SK-N-SH treated with all-trans-retinoic acid at 6 μM for 48 hours (cell line): Measurements from ENCODE around the gene SRRT.
"Not testable (repeated sequence)": the region's sequence is repeated elsewhere in the genome, so short reads cannot be mapped to it uniquely, and the experiment has no call there.

Experiments
- ATAC-seq: fragments of 200-7000 bp; cut with Tn5 transposase; 3 replicates; pipeline ENCODE4 v1.9.1; 2020; ENCODE audit warnings: mild to moderate bottlenecking, moderate library complexity
- ARNTL ChIP-seq: fragments of 450-650 bp; formaldehyde crosslinking; IDR thresholded peaks from 2 replicates; pipeline ENCODE4 v1.5.0; 2020; ENCODE audit warnings: low read depth, mild to moderate bottlenecking, moderate library complexity, borderline replicate concordance
- BACH2 ChIP-seq: fragments of 250-450 bp; sonication (Bioruptor Pico); IDR thresholded peaks from 2 replicates; pipeline ENCODE4 v1.9.0; 2021; ENCODE audit warnings: mild to moderate bottlenecking, borderline replicate concordance
- GLIS3 ChIP-seq: fragments of 250-450 bp; sonication (Bioruptor Pico); IDR thresholded peaks from 2 replicates; pipeline ENCODE4 v1.5.0; 2020; ENCODE audit warnings: mild to moderate bottlenecking, moderate library complexity
- ISL1 ChIP-seq: fragments of 250-450 bp; sonication (Bioruptor Pico); IDR thresholded peaks from 2 replicates; pipeline ENCODE4 v2.1.2; 2022; ENCODE audit warnings: mild to moderate bottlenecking, moderate library complexity
- OSR1 ChIP-seq: fragments of 250-450 bp; sonication (Bioruptor Pico); IDR thresholded peaks from 2 replicates; pipeline ENCODE4 v1.8.0; 2022; ENCODE audit warnings: moderate library complexity, mild to moderate bottlenecking, inconsistent platforms
- PPARA ChIP-seq: fragments of 250-450 bp; sonication (Bioruptor Pico); IDR thresholded peaks from 2 replicates; pipeline ENCODE4 v1.5.0; 2020; ENCODE audit warnings: mild to moderate bottlenecking, borderline replicate concordance
- SNAI2 ChIP-seq: fragments of 250-450 bp; sonication (Bioruptor Pico); IDR thresholded peaks from 2 replicates; pipeline ENCODE4 v1.5.0; 2020; ENCODE audit warnings: mild to moderate bottlenecking, moderate library complexity
- TCF4 ChIP-seq: fragments of 250-450 bp; sonication (Bioruptor Pico); IDR thresholded peaks from 2 replicates; pipeline ENCODE4 v1.8.0; 2021; ENCODE audit warnings: mild to moderate bottlenecking, moderate library complexity, borderline replicate concordance
- ZC3H10 ChIP-seq: fragments of 250-450 bp; sonication (Bioruptor Pico); IDR thresholded peaks from 2 replicates; pipeline ENCODE4 v1.5.1; 2021; ENCODE audit warnings: mild to moderate bottlenecking, moderate library complexity
- ZNF70 ChIP-seq: fragments of 450-650 bp; formaldehyde crosslinking; IDR thresholded peaks from 2 replicates; pipeline ENCODE4 v1.5.0; 2020; ENCODE audit warnings: mild to moderate bottlenecking, moderate library complexity
- ZNF8 ChIP-seq: fragments of 450-650 bp; formaldehyde crosslinking; IDR thresholded peaks from 2 replicates; pipeline ENCODE4 v1.5.0; 2020; ENCODE audit warnings: mild to moderate bottlenecking, moderate library complexity
- TF ChIP-seq, protein P1 (sequence below): fragments of 250-450 bp; sonication (Bioruptor Pico); IDR thresholded peaks from 2 replicates; pipeline ENCODE4 v1.8.0; 2020; ENCODE audit warnings: mild to moderate bottlenecking, moderate library complexity, borderline replicate concordance
- TF ChIP-seq, protein P2 (sequence below): fragments of 250-450 bp; sonication (Bioruptor Pico); IDR thresholded peaks from 2 replicates; pipeline ENCODE4 v1.5.1; 2021; ENCODE audit warnings: mild to moderate bottlenecking, moderate library complexity
- TF ChIP-seq, protein P3 (sequence below): fragments of 250-450 bp; sonication (Bioruptor Pico); IDR thresholded peaks from 2 replicates; pipeline ENCODE4 v1.5.1; 2020; ENCODE audit warnings: low read depth, mild to moderate bottlenecking, moderate library complexity
- TF ChIP-seq, protein P4 (sequence below): fragments of 250-450 bp; sonication (Bioruptor Pico); IDR thresholded peaks from 2 replicates; pipeline ENCODE4 v1.8.0; 2021; ENCODE audit warnings: low read depth, mild to moderate bottlenecking, moderate library complexity, borderline replicate concordance
- TF ChIP-seq, protein P5 (sequence below): fragments of 250-450 bp; sonication (Bioruptor Pico); IDR thresholded peaks from 2 replicates; pipeline ENCODE4 v1.5.0; 2020; ENCODE audit warnings: mild to moderate bottlenecking, moderate library complexity

SRRT gene

DNA sequence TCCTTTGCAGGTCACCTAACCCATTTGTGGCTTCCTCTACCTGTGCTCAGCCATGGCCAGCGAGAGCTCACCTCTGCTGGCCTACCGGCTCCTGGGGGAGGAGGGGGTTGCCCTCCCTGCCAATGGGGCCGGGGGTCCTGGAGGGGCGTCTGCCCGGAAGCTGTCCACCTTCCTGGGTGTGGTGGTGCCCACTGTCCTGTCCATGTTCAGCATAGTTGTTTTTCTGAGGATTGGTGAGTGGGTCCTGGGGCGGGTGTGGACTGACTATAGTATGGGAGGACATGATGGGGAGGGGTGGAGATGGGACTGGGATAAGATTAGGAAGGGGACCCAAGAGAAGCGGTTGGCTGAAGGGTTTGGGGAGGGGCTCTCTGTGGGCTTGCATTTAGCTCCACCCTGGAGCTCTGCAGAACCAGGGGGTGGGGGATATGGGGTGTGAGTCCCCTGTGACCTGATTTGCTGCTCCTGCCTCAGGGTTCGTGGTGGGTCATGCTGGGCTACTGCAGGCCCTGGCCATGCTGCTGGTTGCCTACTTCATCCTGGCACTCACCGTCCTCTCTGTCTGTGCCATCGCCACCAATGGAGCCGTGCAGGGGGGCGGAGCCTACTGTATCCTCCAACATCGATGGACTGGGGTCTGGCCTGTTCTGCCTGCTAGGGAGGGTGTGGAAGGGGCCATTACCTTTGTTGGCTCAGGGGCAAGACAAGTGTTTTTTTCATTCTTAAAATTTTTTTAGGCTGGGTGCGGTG lies 20.6 kb upstream of the SRRT start (continued):
- TF ChIP-seq, protein P1, sequence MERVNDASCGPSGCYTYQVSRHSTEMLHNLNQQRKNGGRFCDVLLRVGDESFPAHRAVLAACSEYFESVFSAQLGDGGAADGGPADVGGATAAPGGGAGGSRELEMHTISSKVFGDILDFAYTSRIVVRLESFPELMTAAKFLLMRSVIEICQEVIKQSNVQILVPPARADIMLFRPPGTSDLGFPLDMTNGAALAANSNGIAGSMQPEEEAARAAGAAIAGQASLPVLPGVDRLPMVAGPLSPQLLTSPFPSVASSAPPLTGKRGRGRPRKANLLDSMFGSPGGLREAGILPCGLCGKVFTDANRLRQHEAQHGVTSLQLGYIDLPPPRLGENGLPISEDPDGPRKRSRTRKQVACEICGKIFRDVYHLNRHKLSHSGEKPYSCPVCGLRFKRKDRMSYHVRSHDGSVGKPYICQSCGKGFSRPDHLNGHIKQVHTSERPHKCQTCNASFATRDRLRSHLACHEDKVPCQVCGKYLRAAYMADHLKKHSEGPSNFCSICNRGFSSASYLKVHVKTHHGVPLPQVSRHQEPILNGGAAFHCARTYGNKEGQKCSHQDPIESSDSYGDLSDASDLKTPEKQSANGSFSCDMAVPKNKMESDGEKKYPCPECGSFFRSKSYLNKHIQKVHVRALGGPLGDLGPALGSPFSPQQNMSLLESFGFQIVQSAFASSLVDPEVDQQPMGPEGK: no peak

DNA sequence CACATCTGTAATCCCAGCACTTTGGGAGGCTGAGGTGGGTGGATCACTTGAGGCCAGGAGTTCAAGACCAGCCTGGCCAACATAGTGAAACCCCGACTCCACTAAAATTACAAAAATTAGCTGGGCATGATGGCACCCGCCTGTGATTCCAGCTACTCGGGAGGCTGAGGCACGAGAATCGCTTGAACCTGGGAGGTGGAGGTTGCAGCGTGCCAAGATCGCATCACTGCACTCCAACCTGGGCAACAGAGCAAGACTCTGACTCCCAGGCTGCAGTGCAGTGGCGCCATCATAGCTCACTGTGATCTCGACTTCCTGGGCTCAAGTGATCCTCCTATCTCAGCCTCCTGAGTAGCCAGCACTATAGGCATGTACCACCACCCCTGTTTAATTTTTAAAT lies 20.0 kb upstream of the SRRT start:
- ATAC-seq: not testable (repeated sequence)

DNA sequence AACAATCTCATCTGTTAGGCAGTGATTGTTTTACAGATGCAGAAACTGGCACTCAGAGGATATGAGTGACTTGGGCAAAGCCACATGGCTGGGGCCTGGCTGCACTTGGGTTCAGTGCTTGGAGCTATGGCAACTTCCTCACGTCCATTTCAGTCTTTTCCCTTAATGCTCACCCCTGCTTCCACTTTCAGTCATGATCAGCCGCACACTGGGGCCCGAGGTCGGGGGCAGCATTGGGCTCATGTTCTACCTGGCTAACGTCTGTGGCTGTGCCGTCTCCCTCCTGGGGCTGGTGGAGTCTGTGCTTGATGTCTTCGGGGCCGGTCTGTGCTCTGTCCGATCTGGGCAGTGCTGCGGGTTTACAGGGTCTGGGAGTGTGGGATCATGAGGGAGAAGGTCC lies 19.4 kb upstream of the SRRT start:
- no peak for ATAC-seq
- TF ChIP-seq, protein P2, sequence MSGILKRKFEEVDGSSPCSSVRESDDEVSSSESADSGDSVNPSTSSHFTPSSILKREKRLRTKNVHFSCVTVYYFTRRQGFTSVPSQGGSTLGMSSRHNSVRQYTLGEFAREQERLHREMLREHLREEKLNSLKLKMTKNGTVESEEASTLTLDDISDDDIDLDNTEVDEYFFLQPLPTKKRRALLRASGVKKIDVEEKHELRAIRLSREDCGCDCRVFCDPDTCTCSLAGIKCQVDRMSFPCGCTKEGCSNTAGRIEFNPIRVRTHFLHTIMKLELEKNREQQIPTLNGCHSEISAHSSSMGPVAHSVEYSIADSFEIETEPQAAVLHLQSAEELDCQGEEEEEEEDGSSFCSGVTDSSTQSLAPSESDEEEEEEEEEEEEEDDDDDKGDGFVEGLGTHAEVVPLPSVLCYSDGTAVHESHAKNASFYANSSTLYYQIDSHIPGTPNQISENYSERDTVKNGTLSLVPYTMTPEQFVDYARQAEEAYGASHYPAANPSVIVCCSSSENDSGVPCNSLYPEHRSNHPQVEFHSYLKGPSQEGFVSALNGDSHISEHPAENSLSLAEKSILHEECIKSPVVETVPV (CRISPR knock-in tag): no peak
- TF ChIP-seq, protein P1: no peak
- TF ChIP-seq, protein P3, sequence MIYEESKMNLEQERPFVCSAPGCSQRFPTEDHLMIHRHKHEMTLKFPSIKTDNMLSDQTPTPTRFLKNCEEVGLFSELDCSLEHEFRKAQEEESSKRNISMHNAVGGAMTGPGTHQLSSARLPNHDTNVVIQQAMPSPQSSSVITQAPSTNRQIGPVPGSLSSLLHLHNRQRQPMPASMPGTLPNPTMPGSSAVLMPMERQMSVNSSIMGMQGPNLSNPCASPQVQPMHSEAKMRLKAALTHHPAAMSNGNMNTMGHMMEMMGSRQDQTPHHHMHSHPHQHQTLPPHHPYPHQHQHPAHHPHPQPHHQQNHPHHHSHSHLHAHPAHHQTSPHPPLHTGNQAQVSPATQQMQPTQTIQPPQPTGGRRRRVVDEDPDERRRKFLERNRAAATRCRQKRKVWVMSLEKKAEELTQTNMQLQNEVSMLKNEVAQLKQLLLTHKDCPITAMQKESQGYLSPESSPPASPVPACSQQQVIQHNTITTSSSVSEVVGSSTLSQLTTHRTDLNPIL: no peak
- TF ChIP-seq GLIS3 (no peak), ZC3H10 (no peak), BACH2 (no peak)
- TF ChIP-seq, protein P4, sequence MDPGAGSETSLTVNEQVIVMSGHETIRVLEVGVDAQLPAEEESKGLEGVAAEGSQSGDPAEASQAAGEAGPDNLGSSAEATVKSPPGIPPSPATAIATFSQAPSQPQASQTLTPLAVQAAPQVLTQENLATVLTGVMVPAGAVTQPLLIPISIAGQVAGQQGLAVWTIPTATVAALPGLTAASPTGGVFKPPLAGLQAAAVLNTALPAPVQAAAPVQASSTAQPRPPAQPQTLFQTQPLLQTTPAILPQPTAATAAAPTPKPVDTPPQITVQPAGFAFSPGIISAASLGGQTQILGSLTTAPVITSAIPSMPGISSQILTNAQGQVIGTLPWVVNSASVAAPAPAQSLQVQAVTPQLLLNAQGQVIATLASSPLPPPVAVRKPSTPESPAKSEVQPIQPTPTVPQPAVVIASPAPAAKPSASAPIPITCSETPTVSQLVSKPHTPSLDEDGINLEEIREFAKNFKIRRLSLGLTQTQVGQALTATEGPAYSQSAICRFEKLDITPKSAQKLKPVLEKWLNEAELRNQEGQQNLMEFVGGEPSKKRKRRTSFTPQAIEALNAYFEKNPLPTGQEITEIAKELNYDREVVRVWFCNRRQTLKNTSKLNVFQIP (CRISPR knock-in tag): no peak

DNA sequence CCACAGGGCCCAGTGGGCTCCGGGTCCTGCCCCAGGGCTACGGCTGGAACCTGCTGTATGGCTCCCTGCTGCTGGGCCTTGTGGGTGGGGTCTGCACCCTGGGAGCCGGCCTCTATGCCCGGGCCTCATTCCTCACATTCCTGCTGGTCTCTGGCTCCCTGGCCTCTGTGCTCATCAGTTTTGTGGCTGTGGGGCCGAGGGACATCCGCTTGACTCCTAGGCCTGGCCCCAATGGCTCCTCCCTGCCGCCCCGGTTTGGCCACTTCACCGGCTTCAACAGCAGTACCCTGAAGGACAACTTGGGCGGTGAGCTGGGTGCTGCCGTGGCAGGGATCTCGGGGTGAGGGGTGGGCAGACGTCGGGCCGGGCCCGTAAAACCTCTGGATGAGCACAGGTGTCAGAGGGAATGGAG lies 18.0 kb upstream of the SRRT start:
- ATAC-seq: no peak
- TF ChIP-seq, protein P2 (CRISPR knock-in tag): no peak
- TF ChIP-seq, protein P3: no peak
- TF ChIP-seq ZNF70 (CRISPR knock-in tag) (no peak), ISL1 (no peak), SNAI2 (no peak), ZC3H10 (no peak), PPARA (CRISPR knock-in tag) (no peak), TCF4 (CRISPR knock-in tag) (no peak), BACH2 (no peak), GLIS3 (no peak), OSR1 (CRISPR knock-in tag) (no peak), ARNTL (CRISPR knock-in tag) (no peak), ZNF8 (no peak)
- TF ChIP-seq, protein P5, sequence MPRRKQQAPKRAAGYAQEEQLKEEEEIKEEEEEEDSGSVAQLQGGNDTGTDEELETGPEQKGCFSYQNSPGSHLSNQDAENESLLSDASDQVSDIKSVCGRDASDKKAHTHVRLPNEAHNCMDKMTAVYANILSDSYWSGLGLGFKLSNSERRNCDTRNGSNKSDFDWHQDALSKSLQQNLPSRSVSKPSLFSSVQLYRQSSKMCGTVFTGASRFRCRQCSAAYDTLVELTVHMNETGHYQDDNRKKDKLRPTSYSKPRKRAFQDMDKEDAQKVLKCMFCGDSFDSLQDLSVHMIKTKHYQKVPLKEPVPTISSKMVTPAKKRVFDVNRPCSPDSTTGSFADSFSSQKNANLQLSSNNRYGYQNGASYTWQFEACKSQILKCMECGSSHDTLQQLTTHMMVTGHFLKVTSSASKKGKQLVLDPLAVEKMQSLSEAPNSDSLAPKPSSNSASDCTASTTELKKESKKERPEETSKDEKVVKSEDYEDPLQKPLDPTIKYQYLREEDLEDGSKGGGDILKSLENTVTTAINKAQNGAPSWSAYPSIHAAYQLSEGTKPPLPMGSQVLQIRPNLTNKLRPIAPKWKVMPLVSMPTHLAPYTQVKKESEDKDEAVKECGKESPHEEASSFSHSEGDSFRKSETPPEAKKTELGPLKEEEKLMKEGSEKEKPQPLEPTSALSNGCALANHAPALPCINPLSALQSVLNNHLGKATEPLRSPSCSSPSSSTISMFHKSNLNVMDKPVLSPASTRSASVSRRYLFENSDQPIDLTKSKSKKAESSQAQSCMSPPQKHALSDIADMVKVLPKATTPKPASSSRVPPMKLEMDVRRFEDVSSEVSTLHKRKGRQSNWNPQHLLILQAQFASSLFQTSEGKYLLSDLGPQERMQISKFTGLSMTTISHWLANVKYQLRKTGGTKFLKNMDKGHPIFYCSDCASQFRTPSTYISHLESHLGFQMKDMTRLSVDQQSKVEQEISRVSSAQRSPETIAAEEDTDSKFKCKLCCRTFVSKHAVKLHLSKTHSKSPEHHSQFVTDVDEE (CRISPR knock-in tag): no peak
- TF ChIP-seq, protein P1: no peak
